Stomach (tissue), 4 donors: ENCODE data around the gene BPIFB3.

ENCODE experiments used
- EP300 ChIP-seq: sonication (generic); formaldehyde crosslinking; IDR thresholded peaks from one replicate; pipeline ENCODE4 v1.6.1; 2017; ENCODE audit warnings: antibody characterized with exemption
- POLR2AphosphoS5 ChIP-seq, 3 donors: sonication (generic); formaldehyde crosslinking; IDR thresholded peaks; one replicate each; pipeline ENCODE4 v1.6.1; 2016; ENCODE audit warnings: antibody characterized with exemption in 3 of 3
- TF ChIP-seq, protein P1 (sequence below), 7 experiments: fragments of 450-650 bp in 4 of 7; fragments of 200-600 bp in 3 of 7; sonication (generic) in 3 of 7; IDR thresholded peaks; one replicate each; pipeline ENCODE4 v1.5.1; 2016 to 2019; ENCODE audit warnings: antibody characterized with exemption in 7 of 7, control low read depth in 2 of 7, mild to moderate bottlenecking in 1 of 7

DNA sequence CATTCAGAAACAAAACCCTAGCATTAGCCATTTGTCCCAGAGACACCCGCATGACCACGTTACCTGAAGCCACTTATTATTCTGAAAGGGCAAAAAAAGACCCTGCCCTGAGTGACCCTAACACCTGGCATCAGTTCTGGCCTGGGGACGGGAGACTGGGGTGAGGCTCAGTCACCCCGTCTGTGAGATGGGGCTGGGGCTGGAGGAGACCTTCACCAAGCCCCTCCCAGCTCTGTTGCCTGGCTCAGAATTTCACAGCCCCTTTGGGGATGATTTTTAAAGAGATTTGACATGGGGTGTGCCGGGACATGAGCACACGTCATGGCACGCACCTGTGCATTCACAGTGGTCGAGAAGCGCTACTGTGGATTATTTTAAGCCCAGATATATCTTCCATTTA lies 23.6 kb upstream of the BPIFB3 start:
- TF ChIP-seq, protein P1, sequence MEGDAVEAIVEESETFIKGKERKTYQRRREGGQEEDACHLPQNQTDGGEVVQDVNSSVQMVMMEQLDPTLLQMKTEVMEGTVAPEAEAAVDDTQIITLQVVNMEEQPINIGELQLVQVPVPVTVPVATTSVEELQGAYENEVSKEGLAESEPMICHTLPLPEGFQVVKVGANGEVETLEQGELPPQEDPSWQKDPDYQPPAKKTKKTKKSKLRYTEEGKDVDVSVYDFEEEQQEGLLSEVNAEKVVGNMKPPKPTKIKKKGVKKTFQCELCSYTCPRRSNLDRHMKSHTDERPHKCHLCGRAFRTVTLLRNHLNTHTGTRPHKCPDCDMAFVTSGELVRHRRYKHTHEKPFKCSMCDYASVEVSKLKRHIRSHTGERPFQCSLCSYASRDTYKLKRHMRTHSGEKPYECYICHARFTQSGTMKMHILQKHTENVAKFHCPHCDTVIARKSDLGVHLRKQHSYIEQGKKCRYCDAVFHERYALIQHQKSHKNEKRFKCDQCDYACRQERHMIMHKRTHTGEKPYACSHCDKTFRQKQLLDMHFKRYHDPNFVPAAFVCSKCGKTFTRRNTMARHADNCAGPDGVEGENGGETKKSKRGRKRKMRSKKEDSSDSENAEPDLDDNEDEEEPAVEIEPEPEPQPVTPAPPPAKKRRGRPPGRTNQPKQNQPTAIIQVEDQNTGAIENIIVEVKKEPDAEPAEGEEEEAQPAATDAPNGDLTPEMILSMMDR (IDR thresholded peaks at IDR 0.05) = no peak
- TF ChIP-seq POLR2AphosphoS5 (IDR thresholded peaks at IDR 0.05) = no peak
- no peak for TF ChIP-seq EP300
